Brain microvascular endothelial cell (primary cell): ENCODE data around the gene THAP11.

Experiments used
- DNase-seq: peaks from one replicate; pipeline ENCODE4 v3.0.0-alpha.2; 2020
- H3K27ac ChIP-seq: fragments of 250-450 bp; sonication (Bioruptor Pico); 2 replicates; pipeline ENCODE4 v1.5.1; 2020; ENCODE audit warnings: mild to moderate bottlenecking, moderate library complexity
- H3K27me3 ChIP-seq: fragments of 250-450 bp; sonication (Bioruptor Pico); replicated peaks from 2 replicates; pipeline ENCODE4 v1.5.1; 2020; ENCODE audit warnings: mild to moderate bottlenecking
- H3K36me3 ChIP-seq: fragments of 250-450 bp; sonication (Bioruptor Pico); replicated peaks from 2 replicates; pipeline ENCODE4 v1.5.1; 2020; ENCODE audit warnings: mild to moderate bottlenecking
- H3K4me3 ChIP-seq: 2 replicates; pipeline ENCODE4 v1.5.1; 2011; ENCODE audit warnings: low read depth, mild to moderate bottlenecking, control low read depth, low read length, moderate library complexity
- CTCF ChIP-seq: IDR thresholded peaks from 2 replicates; pipeline ENCODE4 v1.5.1; 2011; ENCODE audit warnings: low read depth, mild to moderate bottlenecking, moderate library complexity, low read length, control low read depth, inconsistent platforms; ENCODE audit errors: missing control alignments
- in situ Hi-C: cut with HindIII; loops from 2 replicates; pipeline ENCODE4 v1.10.0; 2017; ENCODE audit warnings: low sequenced_read_pairs, low pct_ligation_motif_present

THAP11 gene

DNA sequence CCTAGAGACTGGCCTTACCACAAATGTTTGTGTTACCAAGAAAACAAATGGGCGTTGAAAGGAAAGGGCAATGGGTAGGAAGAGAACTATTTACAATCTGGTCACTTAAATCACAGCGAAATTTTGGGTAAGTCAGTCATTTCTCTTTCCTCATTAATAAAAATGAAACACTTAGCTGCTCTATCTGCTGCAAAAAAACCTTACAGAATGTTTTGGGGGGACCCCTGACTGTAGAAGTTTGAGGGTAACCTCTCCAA lies 3.9 kb downstream of the THAP11 start:
- H3K36me3 ChIP-seq, result no peaks in the 10 kb centered on the region
- peak overlapping the region; percentile 91 for H3K4me3 ChIP-seq
- in situ Hi-C loops, result no loop called here
- H3K27me3 ChIP-seq, result no peaks in the 10 kb centered on the region
- DNase-seq, result no peak
- TF ChIP-seq CTCF, result no peak
- peak overlapping the region; percentile 83 for H3K27ac ChIP-seq

DNA sequence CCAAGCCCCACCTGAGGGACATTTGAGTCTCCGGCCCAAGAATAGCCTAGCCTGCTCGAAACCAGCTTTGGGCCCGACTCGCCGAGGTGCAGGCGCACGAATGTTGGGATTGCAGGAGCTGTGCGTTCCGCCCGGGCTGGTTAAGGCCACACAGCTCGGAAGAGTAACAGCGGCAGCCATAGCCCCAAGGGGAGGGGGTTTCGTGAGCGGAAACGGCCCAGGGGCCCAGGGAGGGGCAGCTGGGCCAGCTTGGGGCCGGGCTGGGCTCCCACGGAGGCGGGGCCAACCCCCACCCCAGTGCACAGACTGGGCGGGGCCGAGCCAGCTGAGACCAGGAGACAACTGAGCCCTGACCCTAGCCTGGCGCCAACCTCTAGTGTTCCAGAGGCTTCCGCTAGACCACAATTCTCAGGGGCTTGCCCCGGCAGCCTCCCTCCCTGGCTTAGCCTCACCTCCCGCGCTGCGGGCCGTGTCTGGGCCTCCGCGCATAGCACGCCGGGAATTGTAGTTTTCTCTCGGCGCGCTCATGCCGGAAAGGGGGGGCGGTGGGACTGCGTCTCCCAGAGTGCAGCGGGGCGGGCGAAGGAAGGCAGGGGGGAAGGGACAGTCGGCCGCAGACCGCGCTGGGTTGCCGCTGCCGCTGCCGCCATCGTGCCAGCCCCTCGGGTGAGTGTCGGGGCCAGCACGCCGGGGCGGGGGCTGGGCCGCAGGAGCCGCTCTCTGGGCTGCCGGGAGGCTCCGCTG lies 4.4 kb downstream of the THAP11 start, which contains the start of gene NUTF2:
TSS of gene NUTF2 (plus strand) at position 614 of the 744 bp plus-strand sequence. CDS start 18,198 bp downstream, outside the sequence.
- no peaks in the 10 kb centered on the region for H3K27me3 ChIP-seq
- H3K27ac ChIP-seq, result peak within 1 kb of the TSS; percentile 83
- in situ Hi-C loops, result no loop called here
- H3K4me3 ChIP-seq, result peak within 1 kb of the TSS; percentile 91
- no peak for TF ChIP-seq CTCF
- peak; percentile 90 for DNase-seq
- H3K36me3 ChIP-seq, result no peaks in the 10 kb centered on the region

- H3K36me3 ChIP-seq, result no peaks in the 10 kb centered on the region
- DNase-seq, result peak; percentile 60
- no peaks in the 10 kb centered on the region for H3K27me3 ChIP-seq
- H3K27ac ChIP-seq, result peak within 1 kb of the TSS; percentile 83
- no peak for TF ChIP-seq CTCF
- H3K4me3 ChIP-seq, result peak within 1 kb of the TSS; percentile 91
- in situ Hi-C loops, result no loop called here
These were observed 5.1 kb downstream of the THAP11 start, which contains the start of gene CENPT for GRCh38 chr16:67847064-67847861. TSS of gene CENPT (minus strand) at chr16:67847693. CDS start at chr16:67833859, 13,834 bp downstream.

DNA sequence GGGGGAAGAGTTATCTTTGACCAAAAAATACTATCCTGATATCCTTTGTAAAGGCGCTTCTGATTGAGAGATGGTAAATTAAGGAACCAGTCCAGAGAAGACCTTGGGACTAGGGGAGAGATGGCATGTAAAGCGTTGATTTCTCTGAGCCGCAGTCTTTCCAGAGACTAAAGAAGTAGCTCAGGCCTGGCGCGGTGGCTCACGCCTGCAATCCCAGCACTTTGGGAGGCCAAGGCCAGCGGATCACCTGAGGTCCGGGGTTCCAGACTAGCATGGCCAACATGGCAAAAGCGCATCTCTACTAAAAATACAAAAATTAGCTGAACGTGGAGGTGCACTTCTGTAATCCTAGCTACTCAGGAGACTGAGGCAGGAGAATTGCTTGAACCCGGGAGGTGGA lies 6.0 kb downstream of the THAP11 start:
- H3K4me3 ChIP-seq, result peak overlapping the region; percentile 91
- in situ Hi-C loops, result no loop called here
- no peak for TF ChIP-seq CTCF
- H3K36me3 ChIP-seq, result no peaks in the 10 kb centered on the region
- no peaks in the 10 kb centered on the region for H3K27me3 ChIP-seq
- H3K27ac ChIP-seq, result peak overlapping the region; percentile 83
- no peak for DNase-seq

DNA sequence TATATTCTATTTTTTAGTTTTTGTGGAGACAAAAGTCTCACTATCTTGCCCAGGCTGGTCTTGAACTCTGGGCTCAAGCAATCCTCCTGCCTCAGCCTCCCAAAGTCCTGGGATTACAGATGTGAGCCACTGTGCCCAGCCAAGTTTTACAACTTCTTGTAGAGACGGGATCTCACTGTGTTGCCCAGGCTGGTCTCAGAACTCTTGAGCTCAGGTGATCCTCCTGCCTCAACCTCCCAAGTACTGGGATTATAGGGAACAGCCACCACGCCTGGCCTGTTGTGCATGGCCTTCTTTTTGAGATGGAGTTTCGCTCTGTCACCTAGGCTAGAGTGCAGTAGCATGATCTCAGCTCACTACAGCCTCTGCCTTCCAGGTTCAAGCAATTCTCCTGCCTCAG lies 11.6 kb downstream of the THAP11 start:
- in situ Hi-C loops, result no loop called here
- DNase-seq, result no peak
- H3K27ac ChIP-seq, result no peak overlapping the region
- no peaks in the 10 kb centered on the region for H3K27me3 ChIP-seq
- no peak overlapping the region for H3K4me3 ChIP-seq
- no peaks in the 10 kb centered on the region for H3K36me3 ChIP-seq
- TF ChIP-seq CTCF, result no peak
